SK-N-MC (cell line): Measurements from ENCODE around the gene LTO1.

Source experiments
- DNase-seq: peaks from one replicate; pipeline ENCODE4 v3.0.0-alpha.2; 2011; ENCODE audit warnings: low read depth, low spot score
- H3K27ac ChIP-seq: fragments of 200-600 bp; sonication (generic); 2 replicates; pipeline ENCODE4 v1.5.1; 2016; ENCODE audit warnings: mixed run types
- H3K36me3 ChIP-seq: fragments of 200-600 bp; sonication (generic); 2 replicates; pipeline ENCODE4 v1.6.1; 2017; ENCODE audit warnings: antibody characterized with exemption, low read length, mixed read lengths; ENCODE audit not compliant: insufficient read depth
- H3K4me3 ChIP-seq: fragments of 200-600 bp; sonication (generic); 2 replicates; pipeline ENCODE4 v1.5.1; 2016
- H3K9ac ChIP-seq: fragments of 200-600 bp; sonication (generic); 2 replicates; pipeline ENCODE4 v1.8.0; 2017; ENCODE audit warnings: mixed run types, mixed read lengths; ENCODE audit not compliant: insufficient read length
- H3K9me3 ChIP-seq: fragments of 200-600 bp; sonication (generic); 2 replicates; pipeline ENCODE4 v1.6.1; 2017; ENCODE audit warnings: low read depth, mild to moderate bottlenecking, antibody characterized with exemption, low read length, moderate library complexity, mixed read lengths
- EZH2 ChIP-seq: fragments of 200-600 bp; sonication (generic); IDR thresholded peaks from one replicate; pipeline ENCODE4 v1.6.1; 2017; ENCODE audit warnings: antibody characterized with exemption
- FOXP2 ChIP-seq: optimal IDR thresholded peaks from 2 replicates; pipeline ENCODE3; 2011; ENCODE audit warnings: mild to moderate bottlenecking, moderate library complexity; ENCODE audit not compliant: insufficient read depth; ENCODE audit errors: extremely low read length, control extremely low read depth
- POLR2AphosphoS5 ChIP-seq: IDR thresholded peaks from 2 replicates; pipeline ENCODE4 v1.6.1; 2012; ENCODE audit warnings: mild to moderate bottlenecking, low read depth, low read length, borderline replicate concordance

Gene LTO1

DNA sequence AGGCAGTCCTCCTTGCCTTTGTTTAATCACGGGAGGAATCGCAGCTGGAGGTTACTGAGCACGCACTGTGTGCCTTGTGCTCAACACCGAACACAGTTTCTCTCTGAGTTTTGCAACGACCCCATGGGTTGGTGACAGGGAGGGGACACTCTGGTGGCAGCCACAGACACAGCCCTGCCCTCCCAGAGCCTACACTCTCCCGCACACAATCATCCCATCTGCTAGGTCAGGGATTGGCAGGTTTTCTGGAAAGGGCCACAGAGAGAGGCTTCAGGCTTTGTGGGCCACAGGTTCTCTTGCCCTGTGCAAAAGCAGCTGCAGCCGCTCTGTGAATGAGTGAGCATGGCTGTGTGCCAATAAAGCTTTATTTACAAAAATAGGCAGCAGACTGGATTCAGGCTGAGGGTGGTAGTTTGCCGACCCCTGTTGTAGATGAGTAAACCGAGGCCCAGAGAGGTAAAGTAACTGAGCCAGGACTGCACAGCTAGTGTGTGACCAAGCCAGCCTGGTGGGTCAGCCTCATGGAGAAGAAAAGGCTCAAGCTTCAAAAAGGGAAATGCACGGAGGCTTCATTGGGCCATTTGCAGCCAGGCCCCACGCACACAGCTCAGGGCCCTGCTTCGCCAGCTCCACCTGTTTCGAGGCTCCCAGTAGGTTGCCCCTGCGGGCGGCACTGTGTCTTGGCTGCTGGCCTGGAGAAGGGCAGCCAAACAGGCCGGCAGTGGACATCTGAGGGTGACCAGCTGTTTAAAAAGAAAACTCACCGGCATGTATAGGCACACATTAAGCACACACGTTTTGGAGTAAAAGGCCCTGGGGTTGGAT lies 16.3 kb downstream of the LTO1 start:
- H3K4me3 ChIP-seq: no peak overlapping the region
- no peak for TF ChIP-seq EZH2
- no peak for TF ChIP-seq POLR2AphosphoS5
- TF ChIP-seq FOXP2: no peak
- DNase-seq: no peak
- peak overlapping the region; percentile 80 for H3K27ac ChIP-seq
- H3K36me3 ChIP-seq: peaks cover 4% of the 10 kb centered on the region
- H3K9ac ChIP-seq: peak overlapping the region; percentile 4
- no peaks in the 10 kb centered on the region for H3K9me3 ChIP-seq

DNA sequence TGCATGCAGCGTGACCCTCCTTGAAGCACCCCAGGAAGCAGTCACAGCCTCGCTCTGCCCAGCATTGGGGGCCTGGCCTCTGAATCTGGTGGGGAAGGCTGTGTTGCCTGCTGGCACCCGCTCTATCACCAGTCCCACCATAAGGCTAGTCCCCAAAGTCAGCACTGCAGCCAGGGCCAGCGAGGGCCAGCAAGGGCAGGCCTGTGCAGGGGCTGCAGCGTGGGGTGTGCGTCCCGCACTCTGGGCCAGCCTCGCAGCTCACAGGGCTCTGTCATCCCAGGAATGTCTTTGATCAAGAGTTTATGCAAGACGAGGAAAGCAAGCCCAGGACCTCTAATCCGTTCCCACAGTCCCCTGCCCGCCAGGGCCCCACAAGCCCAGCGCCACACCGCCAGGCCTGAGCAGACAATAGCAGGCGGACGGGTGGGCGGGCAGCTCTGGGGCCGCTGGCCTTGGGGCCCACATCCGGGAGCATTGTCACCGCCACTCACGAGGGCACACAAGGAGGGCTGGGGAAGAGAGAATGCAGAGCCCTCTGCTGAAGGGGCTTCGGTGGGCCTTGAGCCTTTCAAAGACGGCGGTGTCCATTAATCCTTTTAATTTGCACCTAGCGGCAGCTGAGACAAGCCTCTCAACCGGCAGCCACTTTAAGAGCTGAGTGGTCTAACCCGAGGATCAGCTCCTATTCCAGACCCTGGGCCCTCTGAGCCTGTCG lies 17.1 kb downstream of the LTO1 start:
- DNase-seq: no peak
- TF ChIP-seq POLR2AphosphoS5: no peak
- TF ChIP-seq EZH2: no peak
- TF ChIP-seq FOXP2: no peak
- H3K27ac ChIP-seq: peak overlapping the region; percentile 80
- H3K9me3 ChIP-seq: no peaks in the 10 kb centered on the region
- H3K9ac ChIP-seq: peak overlapping the region; percentile 4
- no peak overlapping the region for H3K4me3 ChIP-seq
- H3K36me3 ChIP-seq: peaks cover 12% of the 10 kb centered on the region

DNA sequence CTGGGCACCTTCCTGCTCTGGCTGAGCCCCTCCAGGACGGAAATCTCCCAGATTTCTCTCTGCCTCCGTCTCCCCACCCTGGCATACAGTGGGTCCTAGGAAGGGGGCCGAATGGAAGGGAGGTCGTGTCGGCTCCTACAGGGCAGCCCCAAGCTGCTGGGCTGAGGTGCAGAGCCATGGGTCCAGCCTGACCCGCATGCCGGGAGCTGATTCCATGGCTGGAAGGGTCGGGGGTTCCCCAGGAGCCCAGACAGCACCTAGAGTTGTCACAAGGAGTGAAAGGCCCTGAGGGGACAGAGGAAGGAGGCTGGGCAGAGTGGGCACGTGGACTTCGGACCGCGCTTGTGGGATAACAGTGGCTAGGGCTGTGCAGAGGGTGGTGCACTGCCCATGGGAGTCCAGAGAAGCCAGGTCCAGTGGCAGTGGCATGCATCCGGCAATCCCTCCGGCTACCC lies 17.7 kb downstream of the LTO1 start:
- Histone ChIP-seq H3K9ac (no peak overlapping the region), H3K9me3 (no peaks in the 10 kb centered on the region), H3K36me3 (peaks cover 18% of the 10 kb centered on the region), H3K27ac (0 out of 2 replicates have a peak overlapping the region, but pooled peaks have one; percentile 36), H3K4me3 (no peak overlapping the region)
- TF ChIP-seq FOXP2: no peak
- TF ChIP-seq POLR2AphosphoS5: no peak
- TF ChIP-seq EZH2: no peak
- DNase-seq: no peak

DNA sequence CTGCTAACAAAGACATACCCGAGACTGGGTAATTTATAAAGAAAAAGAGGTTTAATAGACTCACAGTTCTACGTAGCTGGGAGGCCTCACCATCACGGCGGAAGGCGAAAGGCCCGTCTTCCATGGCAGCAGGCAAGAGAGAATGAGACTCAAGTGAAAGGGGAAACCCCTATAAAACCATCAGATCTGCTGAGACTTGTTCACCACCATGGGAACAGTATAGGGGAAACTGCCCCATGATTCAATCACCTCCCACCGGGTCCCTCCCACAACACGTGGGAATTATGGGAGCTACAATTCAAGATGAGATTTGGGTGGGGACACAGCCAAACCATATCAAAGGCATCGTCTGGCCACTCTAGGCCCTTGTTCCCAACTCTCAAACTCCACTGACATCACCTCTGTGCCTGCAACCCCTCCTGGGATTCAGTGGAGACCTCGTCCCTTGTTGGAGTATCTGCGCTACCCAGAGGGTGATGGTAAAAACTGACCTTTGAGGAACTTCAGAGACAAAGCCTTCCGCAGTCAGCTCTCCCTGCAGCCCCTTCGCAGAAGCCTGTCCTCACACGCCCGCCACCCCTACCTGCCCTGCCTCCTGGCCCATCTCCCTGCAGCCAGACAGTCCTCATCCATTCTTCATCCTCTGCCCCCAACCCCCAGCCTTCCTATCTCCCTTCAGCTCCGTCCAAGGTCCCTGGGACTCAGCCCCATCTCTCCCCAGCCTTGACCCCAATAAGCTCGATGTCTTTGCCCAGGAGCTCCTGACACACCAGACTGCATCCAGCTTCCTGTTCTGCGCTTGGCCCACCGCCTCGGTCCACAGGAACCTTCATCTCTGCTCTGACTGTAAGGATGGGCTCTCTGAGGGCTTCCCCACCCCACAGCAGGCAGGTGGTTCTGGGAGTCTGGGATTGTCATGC lies 18.4 kb downstream of the LTO1 start:
- no peak overlapping the region for H3K9ac ChIP-seq
- DNase-seq: no peak
- H3K27ac ChIP-seq: peak overlapping the region; percentile 98; the same call in 1 of the 2 replicates
- no peaks in the 10 kb centered on the region for H3K9me3 ChIP-seq
- TF ChIP-seq FOXP2: no peak
- no peak for TF ChIP-seq EZH2
- TF ChIP-seq POLR2AphosphoS5: no peak
- no peak overlapping the region for H3K4me3 ChIP-seq
- H3K36me3 ChIP-seq: peaks cover 25% of the 10 kb centered on the region

DNA sequence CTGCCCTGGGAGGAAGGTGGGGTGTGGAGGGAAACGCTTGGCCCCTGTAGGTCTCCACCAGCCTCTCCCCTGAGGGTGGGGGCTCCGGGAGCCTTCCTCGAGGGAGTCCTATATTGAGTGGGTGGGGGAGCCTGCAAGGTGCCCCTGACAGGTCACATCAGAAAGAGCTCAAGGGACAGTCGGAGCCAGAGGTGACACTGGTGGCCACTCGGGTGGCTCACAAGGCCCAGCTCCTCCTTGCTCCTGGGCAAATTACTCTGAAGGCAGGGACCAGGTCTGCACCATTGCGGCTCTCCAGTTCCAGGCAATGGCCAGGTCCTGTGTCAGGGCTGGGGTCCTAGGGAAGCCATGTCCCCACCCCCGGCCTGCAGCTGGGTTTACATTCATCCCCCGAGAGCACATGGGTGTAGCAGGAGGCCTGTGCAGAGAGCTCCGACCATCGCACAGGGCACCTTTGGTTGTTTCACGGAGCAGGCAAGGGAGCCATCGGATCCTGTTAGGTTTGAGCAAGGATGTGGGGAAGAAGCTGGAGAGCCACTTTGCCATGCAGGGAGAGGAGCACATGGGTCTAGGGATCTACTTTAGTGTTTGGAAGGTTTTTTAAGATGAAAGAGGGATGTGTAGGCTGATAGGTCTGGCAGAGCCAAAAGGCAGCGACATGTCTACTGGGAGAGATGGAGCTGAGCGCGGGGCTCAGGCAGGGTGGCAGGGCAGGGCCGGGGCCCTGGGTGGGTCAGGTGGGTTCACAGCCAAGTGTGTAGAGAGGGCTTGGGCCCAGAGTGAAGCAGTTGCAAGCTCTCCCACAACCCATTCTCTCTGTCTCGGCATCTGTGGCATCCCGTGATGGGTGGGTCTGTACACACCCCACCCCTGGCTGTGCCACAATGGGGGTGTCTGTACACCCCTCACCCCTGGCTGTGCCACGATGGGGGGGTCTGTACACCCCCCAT lies 19.4 kb downstream of the LTO1 start:
- H3K4me3 ChIP-seq: no peak overlapping the region
- DNase-seq: no peak
- TF ChIP-seq POLR2AphosphoS5 (peak; percentile 8; the same call in 1 of the 2 replicates), EZH2 (no peak)
- peaks cover 35% of the 10 kb centered on the region for H3K36me3 ChIP-seq
- H3K9ac ChIP-seq: no peak overlapping the region
- peak overlapping the region; percentile 98 for H3K27ac ChIP-seq
- no peaks in the 10 kb centered on the region for H3K9me3 ChIP-seq

DNA sequence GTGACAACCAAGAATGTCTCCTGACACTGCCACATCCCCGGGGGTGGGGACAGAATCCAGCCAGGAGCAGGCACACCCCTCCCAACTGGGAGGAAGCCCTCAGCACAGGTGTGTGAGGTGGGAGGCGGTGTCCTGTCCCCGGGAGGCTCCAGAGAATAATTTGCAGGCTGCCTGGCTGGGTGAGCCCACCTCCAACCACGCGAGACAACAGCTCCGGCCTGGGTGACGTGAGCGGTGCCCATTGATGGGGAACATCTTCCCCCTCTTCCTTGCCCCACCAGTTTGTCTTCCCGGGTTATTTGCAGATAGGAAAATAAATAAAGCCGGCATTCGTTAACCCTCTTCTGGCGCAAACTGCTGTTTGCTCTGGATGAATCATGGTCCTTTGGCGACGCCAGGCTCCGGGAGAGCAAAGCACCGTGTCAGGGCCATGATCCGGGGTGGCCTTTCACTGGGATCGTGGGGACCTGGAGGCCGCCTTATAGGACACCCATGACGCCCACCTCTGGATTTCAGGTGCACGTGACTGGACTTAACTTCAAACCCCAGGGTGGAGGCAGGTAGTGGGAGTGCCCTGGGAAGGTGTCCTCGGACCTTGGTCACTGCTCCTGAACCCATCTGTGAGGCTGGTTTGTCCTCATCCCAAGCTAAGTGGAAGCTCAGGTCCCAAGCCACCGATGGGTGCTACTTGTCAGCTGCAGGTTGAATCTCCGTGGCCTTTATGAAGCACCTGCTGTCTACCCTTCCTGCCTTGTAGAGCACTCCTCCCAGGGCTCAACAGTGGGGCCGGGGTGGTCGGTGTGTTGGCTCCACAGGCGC lies 20.3 kb downstream of the LTO1 start:
- TF ChIP-seq POLR2AphosphoS5: peak; percentile 64
- no peak for TF ChIP-seq EZH2
- no peaks in the 10 kb centered on the region for H3K9me3 ChIP-seq
- no peak overlapping the region for H3K9ac ChIP-seq
- no peak for DNase-seq
- H3K27ac ChIP-seq: peak overlapping the region; percentile 98
- H3K36me3 ChIP-seq: peaks cover 44% of the 10 kb centered on the region
- no peak overlapping the region for H3K4me3 ChIP-seq

DNA sequence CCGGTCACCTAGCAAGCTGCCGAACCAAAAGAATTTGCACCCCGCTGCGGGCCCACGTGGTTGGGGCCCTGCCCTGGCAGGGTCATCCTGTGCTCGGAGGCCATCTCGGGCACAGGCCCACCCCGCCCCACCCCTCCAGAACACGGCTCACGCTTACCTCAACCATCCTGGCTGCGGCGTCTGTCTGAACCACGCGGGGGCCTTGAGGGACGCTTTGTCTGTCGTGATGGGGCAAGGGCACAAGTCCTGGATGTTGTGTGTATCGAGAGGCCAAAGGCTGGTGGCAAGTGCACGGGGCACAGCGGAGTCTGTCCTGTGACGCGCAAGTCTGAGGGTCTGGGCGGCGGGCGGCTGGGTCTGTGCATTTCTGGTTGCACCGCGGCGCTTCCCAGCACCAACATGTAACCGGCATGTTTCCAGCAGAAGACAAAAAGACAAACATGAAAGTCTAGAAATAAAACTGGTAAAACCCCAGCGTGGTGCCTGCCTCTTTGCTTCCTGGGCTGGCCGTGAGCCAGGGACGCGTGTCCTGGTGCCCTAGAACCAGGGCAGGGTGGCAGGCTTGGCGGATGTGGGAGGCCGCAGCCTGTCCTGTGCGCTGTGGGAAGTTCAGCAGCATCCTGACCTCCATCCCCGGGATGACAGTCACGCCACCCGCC lies 21.0 kb downstream of the LTO1 start:
- no peak overlapping the region for H3K9ac ChIP-seq
- TF ChIP-seq FOXP2 (no peak), EZH2 (no peak), POLR2AphosphoS5 (no peak; the same call in 1 of the 2 replicates)
- peak overlapping the region; percentile 98 for H3K27ac ChIP-seq
- H3K4me3 ChIP-seq: no peak overlapping the region
- peaks cover 51% of the 10 kb centered on the region for H3K36me3 ChIP-seq
- no peaks in the 10 kb centered on the region for H3K9me3 ChIP-seq
- DNase-seq: no peak
